ENCODE measurements around the gene PTPRD. TPM values are rescaled to one million over a fixed set of nuclear protein-coding genes. Genes with fewer than 3 reads are reported as not detected.

The PTPRD gene
- total RNA-seq, 1 experiment from 2014 or later = 0.02 TPM

DNA sequence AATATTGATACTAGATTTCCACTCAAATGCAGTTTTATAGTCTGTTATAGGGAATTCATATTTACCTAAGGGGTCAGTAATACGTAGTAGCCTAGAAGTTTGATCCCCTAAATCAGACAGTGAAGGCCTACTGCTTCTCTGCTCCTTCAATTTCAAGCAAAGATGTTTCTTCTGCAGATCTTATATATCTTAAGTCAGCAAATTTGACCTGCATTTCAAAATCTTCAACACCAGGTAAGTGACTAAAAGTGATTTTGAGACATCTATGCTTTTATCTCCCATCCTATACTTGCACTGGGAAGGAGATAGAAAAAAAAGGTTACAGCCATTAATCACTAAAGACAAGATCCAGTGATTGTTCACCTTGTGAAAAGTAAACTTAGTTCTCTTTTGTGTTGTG lies 363.9 kb downstream of the PTPRD start:
- Histone ChIP-seq H3K27ac (ENCODE audit: low read depth, low read length) (no peak overlapping the region), H3K4me2 (ENCODE audit: low read length) (no peak overlapping the region), H3K9me2 (ENCODE audit: insufficient read depth) (no peaks in the 10 kb centered on the region), H4K20me1 (ENCODE audit: insufficient read depth) (no peaks in the 10 kb centered on the region; the same call in 1 of the 2 replicates), H3K4me1 (ENCODE audit: control insufficient read depth in 1 of 2, insufficient read depth in 2 of 2, low read length in 2 of 2) (no peaks in the 10 kb centered on the region), H3K9me3 (ENCODE audit: control insufficient read depth in 1 of 2, insufficient read depth in 1 of 2, low read depth in 1 of 2, low read length in 2 of 2) (peaks cover under 1 to 5% of the 10 kb centered on the region in 2 experiments; a peak in 3 of 4 replicates), H3K27me3 (ENCODE audit: insufficient read depth, low read length) (no peaks in the 10 kb centered on the region), H3K36me3 (ENCODE audit: control insufficient read depth in 1 of 2, insufficient read depth in 2 of 2, low read length in 2 of 2) (no peaks in the 10 kb centered on the region), H3K4me3 (replicated peaks in 1 of 2; ENCODE audit: low read depth in 1 of 2, low read length in 2 of 2) (no peak overlapping the region), H3K79me2 (ENCODE audit: insufficient read depth, low read length) (no peaks in the 10 kb centered on the region), H3K9ac (ENCODE audit: low read length) (no peak overlapping the region), H2AFZ (ENCODE audit: low read depth, low read length, poor library complexity, severe bottlenecking) (no peak overlapping the region)
- DNase-seq (ENCODE audit: low read depth, low spot score) (no peak), ATAC-seq (no peak)
- RAD21 ChIA-PET (ENCODE audit: low non-redundant PET in 1 of 2, low total read pairs in 2 of 2, uncharacterized antibody in 2 of 2, unreplicated experiment in 2 of 2) = no interaction called here
- CTCF ChIA-PET = no interaction called here
- intact Hi-C loops (cut with micrococcal nuclease) = no loop called here
- BruUV-seq (replicated peaks) = no TSS peak
- TF ChIP-seq SRF (IDR thresholded peaks at IDR 0.05; ENCODE audit: low read depth) = no peak
- TF ChIP-seq, protein P1, sequence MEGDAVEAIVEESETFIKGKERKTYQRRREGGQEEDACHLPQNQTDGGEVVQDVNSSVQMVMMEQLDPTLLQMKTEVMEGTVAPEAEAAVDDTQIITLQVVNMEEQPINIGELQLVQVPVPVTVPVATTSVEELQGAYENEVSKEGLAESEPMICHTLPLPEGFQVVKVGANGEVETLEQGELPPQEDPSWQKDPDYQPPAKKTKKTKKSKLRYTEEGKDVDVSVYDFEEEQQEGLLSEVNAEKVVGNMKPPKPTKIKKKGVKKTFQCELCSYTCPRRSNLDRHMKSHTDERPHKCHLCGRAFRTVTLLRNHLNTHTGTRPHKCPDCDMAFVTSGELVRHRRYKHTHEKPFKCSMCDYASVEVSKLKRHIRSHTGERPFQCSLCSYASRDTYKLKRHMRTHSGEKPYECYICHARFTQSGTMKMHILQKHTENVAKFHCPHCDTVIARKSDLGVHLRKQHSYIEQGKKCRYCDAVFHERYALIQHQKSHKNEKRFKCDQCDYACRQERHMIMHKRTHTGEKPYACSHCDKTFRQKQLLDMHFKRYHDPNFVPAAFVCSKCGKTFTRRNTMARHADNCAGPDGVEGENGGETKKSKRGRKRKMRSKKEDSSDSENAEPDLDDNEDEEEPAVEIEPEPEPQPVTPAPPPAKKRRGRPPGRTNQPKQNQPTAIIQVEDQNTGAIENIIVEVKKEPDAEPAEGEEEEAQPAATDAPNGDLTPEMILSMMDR (IDR thresholded peaks at IDR 0.05 in 2 of 3, conservative IDR thresholded peaks at IDR 0.05 in 1 of 3; ENCODE audit: borderline replicate concordance in 1 of 3, insufficient read depth in 1 of 3, low read depth in 2 of 3, low read length in 2 of 3) = no peak
- no peak for TF ChIP-seq ZFX (IDR thresholded peaks at IDR 0.05)
- no peak for TF ChIP-seq EZH2phosphoT487 (IDR thresholded peaks at IDR 0.05; ENCODE audit: borderline replicate concordance)
- no peak for TF ChIP-seq EGR1 (IDR thresholded peaks at IDR 0.05; ENCODE audit: low read depth)
- no peak for TF ChIP-seq CEBPB (IDR thresholded peaks at IDR 0.05; ENCODE audit: low read depth)
- TF ChIP-seq REST (IDR thresholded peaks at IDR 0.05; ENCODE audit: low read depth) = no peak
- no peak for TF ChIP-seq ELF1 (IDR thresholded peaks at IDR 0.05; ENCODE audit: borderline replicate concordance, low read depth)
- POLR2A ChIA-PET = no interaction called here
